WTC11 (cell line): Measurements from ENCODE around the gene SEZ6. TPM values are rescaled to one million over a fixed set of nuclear protein-coding genes. Genes with fewer than 3 reads are reported as not detected.
A peak's percentile ranks its signal among the peaks of the same experiment; 100 is the strongest.

ENCODE experiments used
- ATF1 ChIP-seq: sonication (generic); formaldehyde crosslinking; IDR thresholded peaks from 2 replicates; pipeline ENCODE4 v1.8.1; 2023; ENCODE audit warnings: mild to moderate bottlenecking, moderate library complexity, missing genetic modification reagents
- ATF2 ChIP-seq: sonication (generic); formaldehyde crosslinking; IDR thresholded peaks from 2 replicates; pipeline ENCODE4 v1.8.1; 2022; ENCODE audit warnings: low read depth, missing genetic modification reagents, borderline replicate concordance
- ATF3 ChIP-seq: sonication (generic); formaldehyde crosslinking; conservative IDR thresholded peaks from 2 replicates; pipeline ENCODE4 v1.8.1; 2022; ENCODE audit warnings: mild to moderate bottlenecking, missing genetic modification reagents
- CDX4 ChIP-seq: fragments of 250-450 bp; sonication (Bioruptor Pico); IDR thresholded peaks from 2 replicates; pipeline ENCODE4 v1.9.0; 2021; ENCODE audit warnings: moderate library complexity, mild to moderate bottlenecking, inconsistent platforms, borderline replicate concordance
- EMX1 ChIP-seq: fragments of 250-450 bp; sonication (Bioruptor Pico); IDR thresholded peaks from 2 replicates; pipeline ENCODE4 v1.8.0; 2021; ENCODE audit warnings: mild to moderate bottlenecking
- ESRRA ChIP-seq: sonication (generic); formaldehyde crosslinking; IDR thresholded peaks from 2 replicates; pipeline ENCODE4 v1.8.1; 2022; ENCODE audit warnings: mild to moderate bottlenecking, missing genetic modification reagents, borderline replicate concordance
- ETV6 ChIP-seq: sonication (generic); formaldehyde crosslinking; IDR thresholded peaks from 2 replicates; pipeline ENCODE4 v1.8.1; 2022; ENCODE audit warnings: mild to moderate bottlenecking, missing genetic modification reagents
- FOXP1 ChIP-seq: sonication (generic); formaldehyde crosslinking; IDR thresholded peaks from 2 replicates; pipeline ENCODE4 v1.8.0; 2022; ENCODE audit warnings: missing genetic modification reagents, mild to moderate bottlenecking, moderate library complexity, borderline replicate concordance
- GTF2I ChIP-seq: fragments of 250-450 bp; sonication (Bioruptor Pico); conservative IDR thresholded peaks from 2 replicates; pipeline ENCODE4 v1.4.0; 2021; ENCODE audit warnings: mild to moderate bottlenecking
- IRF1 ChIP-seq: sonication (generic); formaldehyde crosslinking; IDR thresholded peaks from 2 replicates; pipeline ENCODE4 v1.8.0; 2023; ENCODE audit warnings: missing genetic modification reagents
- JUN ChIP-seq: sonication (generic); formaldehyde crosslinking; IDR thresholded peaks from 2 replicates; pipeline ENCODE4 v1.8.0; 2023; ENCODE audit warnings: mild to moderate bottlenecking, missing genetic modification reagents
- KAT7 ChIP-seq: sonication (generic); formaldehyde crosslinking; IDR thresholded peaks from 2 replicates; pipeline ENCODE4 v1.8.1; 2023; ENCODE audit warnings: missing genetic modification reagents, mild to moderate bottlenecking, borderline replicate concordance
- MAX ChIP-seq: sonication (generic); formaldehyde crosslinking; IDR thresholded peaks from 2 replicates; pipeline ENCODE4 v1.8.0; 2022; ENCODE audit warnings: mild to moderate bottlenecking, missing genetic modification reagents
- MYBL2 ChIP-seq: sonication (generic); formaldehyde crosslinking; IDR thresholded peaks from 2 replicates; pipeline ENCODE4 v1.8.1; 2023; ENCODE audit warnings: mild to moderate bottlenecking, moderate library complexity, missing genetic modification reagents
- NFE2L1 ChIP-seq: sonication (generic); formaldehyde crosslinking; IDR thresholded peaks from 2 replicates; pipeline ENCODE4 v1.8.1; 2023; ENCODE audit warnings: missing genetic modification reagents
- NFYB ChIP-seq: sonication (generic); formaldehyde crosslinking; conservative IDR thresholded peaks from 2 replicates; pipeline ENCODE4 v1.8.0; 2022; ENCODE audit warnings: low read depth, missing genetic modification reagents
- PRDM15 ChIP-seq: sonication (generic); formaldehyde crosslinking; IDR thresholded peaks from 2 replicates; pipeline ENCODE4 v1.8.0; 2022; ENCODE audit warnings: missing genetic modification reagents
- PREB ChIP-seq: sonication (generic); formaldehyde crosslinking; IDR thresholded peaks from 2 replicates; pipeline ENCODE4 v1.8.1; 2022; ENCODE audit warnings: mild to moderate bottlenecking, missing genetic modification reagents, moderate library complexity, borderline replicate concordance
- RELA ChIP-seq: sonication (generic); formaldehyde crosslinking; IDR thresholded peaks from 2 replicates; pipeline ENCODE4 v1.8.1; 2022; ENCODE audit warnings: missing genetic modification reagents, mild to moderate bottlenecking, borderline replicate concordance
- STAT6 ChIP-seq: sonication (generic); formaldehyde crosslinking; conservative IDR thresholded peaks from 2 replicates; pipeline ENCODE4 v1.8.1; 2023; ENCODE audit warnings: mild to moderate bottlenecking, low read depth, missing genetic modification reagents, moderate library complexity
- TCF7 ChIP-seq: sonication (generic); formaldehyde crosslinking; IDR thresholded peaks from 2 replicates; pipeline ENCODE4 v1.8.0; 2022; ENCODE audit warnings: mild to moderate bottlenecking, low read depth, missing genetic modification reagents, moderate library complexity
- TEAD1 ChIP-seq: sonication (generic); formaldehyde crosslinking; IDR thresholded peaks from 2 replicates; pipeline ENCODE4 v1.8.0; 2022; ENCODE audit warnings: mild to moderate bottlenecking, missing genetic modification reagents
- TP53 ChIP-seq: sonication (generic); formaldehyde crosslinking; IDR thresholded peaks from 2 replicates; pipeline ENCODE4 v1.8.1; 2023; ENCODE audit warnings: mild to moderate bottlenecking, missing genetic modification reagents
- USF2 ChIP-seq: sonication (generic); formaldehyde crosslinking; IDR thresholded peaks from 2 replicates; pipeline ENCODE4 v1.8.1; 2023; ENCODE audit warnings: mild to moderate bottlenecking, missing genetic modification reagents, moderate library complexity
- ZBTB21 ChIP-seq: sonication (generic); formaldehyde crosslinking; IDR thresholded peaks from 2 replicates; pipeline ENCODE4 v1.8.1; 2023; ENCODE audit warnings: mild to moderate bottlenecking, missing genetic modification reagents, borderline replicate concordance
- ZNF121 ChIP-seq: sonication (generic); formaldehyde crosslinking; IDR thresholded peaks from 2 replicates; pipeline ENCODE4 v1.8.0; 2023; ENCODE audit warnings: missing genetic modification reagents
- ZNF138 ChIP-seq: sonication (generic); formaldehyde crosslinking; conservative IDR thresholded peaks from 2 replicates; pipeline ENCODE4 v1.8.1; 2022; ENCODE audit warnings: mild to moderate bottlenecking, moderate library complexity, missing genetic modification reagents
- total RNA-seq: library from RNA; stranded (reverse); gene quantifications from 3 replicates; pipeline ENCODE4 v1.2.3, GENCODE V29; 2021

SEZ6 gene
- total RNA-seq, 1 experiment from 2014 or later: 3.0 TPM

GRCh38 chr17:29005936-29006511 is at the start of gene SEZ6 (continued):
- 0 out of 2 replicates have a peak, but pooled peaks have one; percentile 62 for TF ChIP-seq PREB (CRISPR knock-in tag)
- TF ChIP-seq ATF1 (CRISPR knock-in tag): no peak
- no peak for TF ChIP-seq ZNF121 (CRISPR knock-in tag)
- TF ChIP-seq ATF3 (CRISPR knock-in tag): 0 out of 2 replicates have a peak, but pooled peaks have one; percentile 23
- TF ChIP-seq KAT7 (CRISPR knock-in tag): 0 out of 2 replicates have a peak, but pooled peaks have one; percentile 28
- TF ChIP-seq GTF2I (CRISPR knock-in tag): no peak
- TF ChIP-seq FOXP1 (CRISPR knock-in tag): peak; percentile 94
- peak; percentile 94 for TF ChIP-seq NFE2L1 (CRISPR knock-in tag)
- peak; percentile 91 for TF ChIP-seq JUN (CRISPR knock-in tag)
- TF ChIP-seq USF2 (CRISPR knock-in tag): peak; percentile 38
- no peak for TF ChIP-seq CDX4
- peak; percentile 91; the same call in 1 of the 2 replicates for TF ChIP-seq STAT6 (CRISPR knock-in tag)
- peak; percentile 70; the same call in 1 of the 2 replicates for TF ChIP-seq IRF1 (CRISPR knock-in tag)
- peak; percentile 49; the same call in 1 of the 2 replicates for TF ChIP-seq TEAD1 (CRISPR knock-in tag)
- TF ChIP-seq RELA: peak; percentile 32; the same call in 1 of the 2 replicates
- TF ChIP-seq TCF7 (CRISPR knock-in tag): peak; percentile 80; the same call in 1 of the 2 replicates
- TF ChIP-seq ZNF138: 0 out of 2 replicates have a peak, but pooled peaks have one; percentile 76
- TF ChIP-seq NFYB (CRISPR knock-in tag): no peak; the same call in 1 of the 2 replicates
- peak; percentile 50; the same call in 1 of the 2 replicates for TF ChIP-seq MAX
- peak; percentile 95 for TF ChIP-seq MYBL2
- TF ChIP-seq ZBTB21 (CRISPR knock-in tag): peak; percentile 91
- peak; percentile 81; the same call in 1 of the 2 replicates for TF ChIP-seq ESRRA (CRISPR knock-in tag)
- peak; percentile 90 for TF ChIP-seq ETV6 (CRISPR knock-in tag)
- TF ChIP-seq PRDM15 (CRISPR knock-in tag): 0 out of 2 replicates have a peak, but pooled peaks have one; percentile 34
- peak; percentile 97 for TF ChIP-seq TP53
- no peak for TF ChIP-seq ATF2 (CRISPR knock-in tag)
- no peak for TF ChIP-seq EMX1
